ENCODE results near the gene NDUFAF8. TPM values are rescaled to one million over a fixed set of nuclear protein-coding genes. Genes with fewer than 3 reads are reported as not detected.

The NDUFAF8 gene
- total RNA-seq: 39.0 and 42.1 TPM in 2 replicates

GRCh38 chr17:81238815-81239713, at the start of gene NDUFAF8, which contains the start of gene TEPSIN:
Gene NDUFAF8, plus strand, starts transcription at chr17:81239318. Its CDS starts 46 bp downstream, at chr17:81239364.
Gene TEPSIN, minus strand, starts transcription at chr17:81239055. Its CDS starts 22 bp downstream, at chr17:81239033.

GRCh38 chr17:81222906-81223761, 16.0 kb upstream of the NDUFAF8 start, which contains the start of gene CEP131:
Gene CEP131, minus strand, starts transcription at chr17:81222965. Its CDS starts 2,909 bp downstream, at chr17:81220056.

Other genes starting within 250 kb of the NDUFAF8 start
- gene CHMP6, start 247.5 kb upstream of the NDUFAF8 start, total RNA-seq: 9.0 and 9.8 TPM in 2 replicates
- 9.4 and 12.7 TPM in 2 replicates for gene BAIAP2, start 204.2 kb upstream of the NDUFAF8 start, total RNA-seq
- not detected in 2 replicates for gene PVALEF, start 73.8 kb upstream of the NDUFAF8 start, total RNA-seq
- gene AATK, start 73.1 kb upstream of the NDUFAF8 start, total RNA-seq: 0.18 and 0.43 TPM in 2 replicates
- gene CEP131, start 16.4 kb upstream of the NDUFAF8 start, total RNA-seq: 10.2 and 10.4 TPM in 2 replicates
- 9.2 and 13.8 TPM in 2 replicates for gene TEPSIN, start 263 bp upstream of the NDUFAF8 start, total RNA-seq
- gene SLC38A10, start 56.0 kb downstream of the NDUFAF8 start, total RNA-seq: 66.6 and 94.9 TPM in 2 replicates
- gene BAHCC1, start 156.1 kb downstream of the NDUFAF8 start, total RNA-seq: 3.1 and 3.9 TPM in 2 replicates